ENCODE data around the gene SPAAR. TPM values are rescaled to one million over a fixed set of nuclear protein-coding genes. Genes with fewer than 3 reads are reported as not detected.
A peak's percentile ranks its signal among the peaks of the same experiment; 100 is the strongest.

SPAAR gene
- total and polyA plus RNA-seq, 9 of the 15 experiments (the other 6 are each of a cell fraction or from before 2014, with no cell fraction given): not detected

DNA sequence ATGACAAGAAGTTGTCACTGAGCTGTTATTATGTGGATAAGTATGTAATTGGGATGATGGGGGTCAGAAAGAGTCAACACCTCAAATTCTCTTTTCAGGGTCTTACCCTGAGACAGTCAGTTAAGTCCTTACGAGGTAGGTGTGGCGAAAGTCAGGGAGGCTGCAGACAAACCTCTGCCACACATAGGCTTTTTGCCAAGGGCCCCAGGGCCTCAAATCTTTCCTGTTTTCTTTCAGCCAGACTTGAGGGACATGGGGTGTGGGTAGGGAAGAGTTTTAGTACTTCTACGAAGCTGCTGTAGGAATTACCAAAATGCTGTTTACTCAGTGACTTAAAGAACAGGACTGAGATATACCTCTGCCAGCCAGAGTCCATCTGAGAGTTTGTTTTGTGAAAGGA, 34.9 kb downstream of the SPAAR start:
- no peak for DNase-seq (ENCODE audit: extremely low read depth in 1 of 4, low spot score in 3 of 4)
- ATAC-seq: no peak
- Histone ChIP-seq H3K4me3 (no peak overlapping the region), H3K4me2 (ENCODE audit: insufficient read depth, low read length) (no peak overlapping the region), H3K36me3 (ENCODE audit: control insufficient read depth, insufficient read depth, low read length) (no peaks in the 10 kb centered on the region; the same call in 2 of the 3 replicates), H3K27me3 (ENCODE audit: control insufficient read depth in 2 of 2, insufficient read depth in 2 of 2, low read length in 2 of 2) (no peaks in the 10 kb centered on the region), H3K9me3 (replicated peaks; ENCODE audit: control insufficient read depth, insufficient read depth, low read depth, low read length) (no peaks in the 10 kb centered on the region), H3K79me2 (ENCODE audit: control insufficient read depth, insufficient read depth, low read length) (no peaks in the 10 kb centered on the region), H2AFZ (ENCODE audit: low read depth, low read length) (peak overlapping the region; percentile 12), H3K9ac (ENCODE audit: insufficient read depth in 1 of 2, low read depth in 2 of 2, low read length in 2 of 2) (no peak overlapping the region), H3K27ac (ENCODE audit: extremely low read depth, low read depth, low read length) (no peak overlapping the region), H3K4me1 (replicated peaks in 1 of 2; ENCODE audit: control insufficient read depth in 2 of 2, insufficient read depth in 2 of 2, low read length in 2 of 2) (peaks cover 2 to 3% of the 10 kb centered on the region in 2 experiments; a peak in 3 of 5 replicates), H3K9me1 (ENCODE audit: control insufficient read depth, insufficient read depth, low read length) (no peaks in the 10 kb centered on the region), H4K20me1 (replicated peaks; ENCODE audit: control insufficient read depth, insufficient read depth, low read length) (no peaks in the 10 kb centered on the region)
- no TSS peak for BruUV-seq (replicated peaks)
- WGBS (ENCODE audit: insufficient coverage, low coverage, missing lambda C conversion rate): 100% methylated on average over 2 of the region's 3 CpGs
- in situ Hi-C loops (cut with MboI): no loop called here
- no peak for FAIRE-seq
- POLR2A ChIA-PET: interaction anchor here (2.2 kb wide), 1 partner anchor 20 kb away, joined by 16 read pairs; no protein-coding TSS in a partner anchor
- no peak for TF ChIP-seq NFATC3 (IDR thresholded peaks at IDR 0.05)
- TF ChIP-seq ZNF696 (CRISPR knock-in tag; conservative IDR thresholded peaks at IDR 0.05): no peak
- TF ChIP-seq ZBTB8A (IDR thresholded peaks at IDR 0.05; ENCODE audit: partially characterized antibody): no peak
- no peak for TF ChIP-seq ZNF134 (CRISPR knock-in tag; conservative IDR thresholded peaks at IDR 0.05)
- TF ChIP-seq ZNF143 (CRISPR knock-in tag; IDR thresholded peaks at IDR 0.05): no peak
- TF ChIP-seq HMG20B (CRISPR knock-in tag; IDR thresholded peaks at IDR 0.05): no peak
- TF ChIP-seq PRMT5 (CRISPR knock-in tag; IDR thresholded peaks at IDR 0.05): no peak
- TF ChIP-seq SOX6 (IDR thresholded peaks at IDR 0.05): no peak
- TF ChIP-seq MAFK (IDR thresholded peaks at IDR 0.05; ENCODE audit: low read length): no peak
- no peak for TF ChIP-seq STAT5B (CRISPR knock-in tag; IDR thresholded peaks at IDR 0.05)
- no peak for TF ChIP-seq ZNF830 (CRISPR knock-in tag; IDR thresholded peaks at IDR 0.05)
- intact Hi-C loops (cut with micrococcal nuclease): loop anchor here (2.0 kb wide), 1 partner anchor 41 kb away; no protein-coding TSS in a partner anchor
- CTCF ChIA-PET (ENCODE audit: low intra/inter-chr PET ratio): no interaction called here

Data from K562 (cell line).